Hepatocyte (in vitro differentiated cells): Measurements from ENCODE around the gene SPPL2C. TPM values are rescaled to one million over a fixed set of nuclear protein-coding genes. Genes with fewer than 3 reads are reported as not detected.

Experiments
- DNase-seq: peaks from one replicate; pipeline ENCODE4 v3.0.0-alpha.2; 2016; ENCODE audit warnings: low spot score
- H2AFZ ChIP-seq: fragments of 200-600 bp; sonication (generic); 2 replicates; pipeline ENCODE4 v1.6.0; 2016; ENCODE audit warnings: antibody characterized with exemption, mild to moderate bottlenecking
- H3K27ac ChIP-seq: fragments of 200-600 bp; sonication (generic); 2 replicates; pipeline ENCODE4 v1.5.1; 2016; ENCODE audit warnings: mild to moderate bottlenecking
- H3K27me3 ChIP-seq: fragments of 200-600 bp; sonication (generic); 2 replicates; pipeline ENCODE4 v1.6.1; 2016
- H3K36me3 ChIP-seq: fragments of 200-600 bp; sonication (generic); replicated peaks from 2 replicates; pipeline ENCODE4 v1.5.1; 2016; ENCODE audit warnings: low read depth; ENCODE audit not compliant: insufficient read depth
- H3K4me1 ChIP-seq: fragments of 200-600 bp; sonication (generic); 2 replicates; pipeline ENCODE4 v1.5.1; 2016; ENCODE audit warnings: mild to moderate bottlenecking, moderate library complexity; ENCODE audit not compliant: insufficient read depth
- H3K4me2 ChIP-seq: fragments of 200-600 bp; sonication (generic); 2 replicates; pipeline ENCODE4 v1.6.0; 2016
- H3K4me3 ChIP-seq: fragments of 200-600 bp; sonication (generic); 2 replicates; pipeline ENCODE4 v1.5.1; 2016; ENCODE audit warnings: mild to moderate bottlenecking
- H3K79me2 ChIP-seq: fragments of 200-600 bp; sonication (generic); 2 replicates; pipeline ENCODE4 v1.6.0; 2017; ENCODE audit warnings: mild to moderate bottlenecking
- H3K9me2 ChIP-seq: fragments of 200-600 bp; sonication (generic); replicated peaks from 2 replicates; pipeline ENCODE4 v1.6.0; 2017; ENCODE audit warnings: mild to moderate bottlenecking; ENCODE audit not compliant: insufficient read depth
- H3K9me3 ChIP-seq: fragments of 200-600 bp; sonication (generic); 2 replicates; pipeline ENCODE4 v1.5.1; 2016; ENCODE audit warnings: low read depth, mild to moderate bottlenecking
- H4K20me1 ChIP-seq: fragments of 200-600 bp; sonication (generic); 2 replicates; pipeline ENCODE4 v1.6.0; 2016; ENCODE audit warnings: mild to moderate bottlenecking; ENCODE audit not compliant: insufficient read depth, poor library complexity, severe bottlenecking
- EZH2 ChIP-seq: fragments of 200-600 bp; sonication (generic); IDR thresholded peaks from 2 replicates; pipeline ENCODE4 v1.6.1; 2016; ENCODE audit warnings: antibody characterized with exemption, mild to moderate bottlenecking, borderline replicate concordance
- EZH2phosphoT487 ChIP-seq: fragments of 200-600 bp; sonication (generic); IDR thresholded peaks from one replicate; pipeline ENCODE4 v1.6.1; 2018; ENCODE audit warnings: antibody characterized with exemption, mild to moderate bottlenecking, low read depth, moderate library complexity; ENCODE audit not compliant: unreplicated experiment, severe bottlenecking
- WGBS: methylation state at CpG from one replicate; pipeline ENCODE4 v1.1.6; 2016; ENCODE audit warnings: low lambda C conversion rate; ENCODE audit errors: missing lambda C conversion rate; 5-methylcytosine and 5-hydroxymethylcytosine counted together
- polyA plus RNA-seq: library from polyadenylated mRNA; unstranded; fragments of >200 nt; fragmentation: Nextera tagmentation; extraction: Ambion mirVana; gene quantifications from 2 replicates; pipeline ENCODE4 v1.2.1, GENCODE V29; 2016
- total RNA-seq: library from RNA; depleted of rRNA; stranded (reverse); fragments of >200 nt; gene quantifications from 2 replicates; pipeline ENCODE4 v1.2.3, GENCODE V29; 2014
- TF ChIP-seq, protein P1 (sequence below): fragments of 200-600 bp; sonication (generic); IDR thresholded peaks from 2 replicates; pipeline ENCODE4 v1.5.1; 2016; ENCODE audit warnings: antibody characterized with exemption, mild to moderate bottlenecking; ENCODE audit not compliant: poor library complexity

SPPL2C gene
- total and polyA plus RNA-seq, 2 experiments from 2014 or later = not detected

DNA sequence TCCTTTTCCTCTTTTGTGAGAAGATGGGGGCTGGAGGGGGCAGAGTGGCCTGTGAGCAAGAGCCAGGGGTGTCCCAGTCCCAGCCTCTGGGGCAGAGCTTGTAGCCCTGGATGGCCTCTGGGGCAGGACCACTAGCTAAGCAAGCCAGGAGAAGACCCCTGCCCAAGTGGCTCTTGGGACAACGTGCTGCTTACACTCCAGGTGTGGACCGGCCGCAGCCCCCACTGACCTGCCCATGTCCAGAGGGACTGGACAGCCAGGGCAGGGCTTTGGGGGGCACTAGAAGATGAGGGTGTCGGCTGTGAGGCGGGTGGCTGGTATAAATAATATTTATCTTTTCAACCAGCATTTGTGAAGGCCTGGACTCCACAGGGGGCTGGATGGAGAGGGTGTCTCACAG is 9.2 kb upstream of the SPPL2C start:
- H3K27me3 ChIP-seq = no peaks in the 10 kb centered on the region
- 88% methylated on average over 5 of the region's 5 CpGs for WGBS

DNA sequence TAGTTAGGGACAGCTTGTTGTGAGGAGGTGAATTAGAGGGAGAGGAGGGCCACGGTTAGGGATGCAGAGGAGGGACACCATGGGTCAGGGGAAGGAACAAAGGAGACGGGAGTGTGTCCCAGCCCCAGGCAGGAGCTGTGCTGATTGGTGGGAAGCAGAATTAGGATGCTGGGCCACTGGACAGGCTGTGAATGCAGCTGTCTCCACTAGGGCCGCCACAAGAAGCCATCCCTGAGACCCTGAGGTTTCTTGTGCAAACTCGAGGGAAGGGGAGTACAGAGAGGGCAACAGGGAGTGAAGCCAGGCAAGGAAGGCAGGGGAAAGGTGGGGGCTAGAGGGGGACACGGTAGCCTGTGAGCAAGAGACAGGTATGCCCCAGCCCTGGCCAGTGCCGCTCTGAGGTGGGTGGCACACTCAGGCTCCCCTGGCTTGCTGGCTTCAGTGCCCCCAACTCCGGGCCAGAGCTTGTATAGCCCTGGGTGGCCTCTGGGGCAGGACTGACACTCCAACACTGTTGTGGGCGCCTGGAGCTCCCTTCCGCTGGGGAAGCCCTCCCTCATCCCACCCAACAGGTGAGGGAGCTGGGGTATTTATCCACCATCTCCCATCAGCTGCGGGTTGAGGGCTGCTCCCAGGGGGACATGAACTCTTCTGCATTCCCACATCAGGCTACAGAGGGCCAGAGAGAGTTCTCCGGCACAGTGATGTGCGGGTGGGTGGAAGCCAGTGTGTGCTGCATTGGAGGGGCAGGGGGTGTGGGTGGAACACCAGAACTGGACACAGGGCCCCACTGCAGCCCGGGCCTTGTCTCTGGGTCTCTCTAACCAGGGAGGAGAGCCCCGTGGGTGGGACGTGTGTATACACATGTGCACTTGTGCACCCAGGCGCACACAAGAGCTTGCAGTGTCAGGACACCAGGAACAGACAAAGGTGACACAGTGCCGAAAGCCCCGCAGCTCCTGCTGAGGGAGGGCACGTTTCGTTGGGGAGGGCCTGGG is 8.3 kb upstream of the SPPL2C start:
- Histone ChIP-seq H3K4me2 (no peak overlapping the region), H2AFZ (no peak overlapping the region), H3K79me2 (no peaks in the 10 kb centered on the region), H3K36me3 (no peaks in the 10 kb centered on the region), H3K4me1 (no peaks in the 10 kb centered on the region), H3K27me3 (no peaks in the 10 kb centered on the region), H3K4me3 (no peak overlapping the region), H3K9me3 (no peaks in the 10 kb centered on the region), H4K20me1 (no peaks in the 10 kb centered on the region), H3K9me2 (no peaks in the 10 kb centered on the region), H3K27ac (no peak overlapping the region)
- TF ChIP-seq, protein P1, sequence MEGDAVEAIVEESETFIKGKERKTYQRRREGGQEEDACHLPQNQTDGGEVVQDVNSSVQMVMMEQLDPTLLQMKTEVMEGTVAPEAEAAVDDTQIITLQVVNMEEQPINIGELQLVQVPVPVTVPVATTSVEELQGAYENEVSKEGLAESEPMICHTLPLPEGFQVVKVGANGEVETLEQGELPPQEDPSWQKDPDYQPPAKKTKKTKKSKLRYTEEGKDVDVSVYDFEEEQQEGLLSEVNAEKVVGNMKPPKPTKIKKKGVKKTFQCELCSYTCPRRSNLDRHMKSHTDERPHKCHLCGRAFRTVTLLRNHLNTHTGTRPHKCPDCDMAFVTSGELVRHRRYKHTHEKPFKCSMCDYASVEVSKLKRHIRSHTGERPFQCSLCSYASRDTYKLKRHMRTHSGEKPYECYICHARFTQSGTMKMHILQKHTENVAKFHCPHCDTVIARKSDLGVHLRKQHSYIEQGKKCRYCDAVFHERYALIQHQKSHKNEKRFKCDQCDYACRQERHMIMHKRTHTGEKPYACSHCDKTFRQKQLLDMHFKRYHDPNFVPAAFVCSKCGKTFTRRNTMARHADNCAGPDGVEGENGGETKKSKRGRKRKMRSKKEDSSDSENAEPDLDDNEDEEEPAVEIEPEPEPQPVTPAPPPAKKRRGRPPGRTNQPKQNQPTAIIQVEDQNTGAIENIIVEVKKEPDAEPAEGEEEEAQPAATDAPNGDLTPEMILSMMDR = no peak
- TF ChIP-seq EZH2 = no peak
- no peak for TF ChIP-seq EZH2phosphoT487
- 79% methylated on average over 19 of the region's 20 CpGs for WGBS
- no peak for DNase-seq

More for the DNA sequence above, 9.2 kb upstream of the SPPL2C start:
- Histone ChIP-seq H3K36me3 (no peaks in the 10 kb centered on the region), H3K79me2 (no peaks in the 10 kb centered on the region), H4K20me1 (no peaks in the 10 kb centered on the region), H3K9me2 (no peaks in the 10 kb centered on the region), H3K9me3 (no peaks in the 10 kb centered on the region), H3K4me3 (no peak overlapping the region), H3K4me2 (no peak overlapping the region), H3K4me1 (no peaks in the 10 kb centered on the region), H2AFZ (no peak overlapping the region), H3K27ac (no peak overlapping the region)
- TF ChIP-seq EZH2phosphoT487 (no peak), EZH2 (no peak)
- TF ChIP-seq, protein P1 = no peak
- no peak for DNase-seq

DNA sequence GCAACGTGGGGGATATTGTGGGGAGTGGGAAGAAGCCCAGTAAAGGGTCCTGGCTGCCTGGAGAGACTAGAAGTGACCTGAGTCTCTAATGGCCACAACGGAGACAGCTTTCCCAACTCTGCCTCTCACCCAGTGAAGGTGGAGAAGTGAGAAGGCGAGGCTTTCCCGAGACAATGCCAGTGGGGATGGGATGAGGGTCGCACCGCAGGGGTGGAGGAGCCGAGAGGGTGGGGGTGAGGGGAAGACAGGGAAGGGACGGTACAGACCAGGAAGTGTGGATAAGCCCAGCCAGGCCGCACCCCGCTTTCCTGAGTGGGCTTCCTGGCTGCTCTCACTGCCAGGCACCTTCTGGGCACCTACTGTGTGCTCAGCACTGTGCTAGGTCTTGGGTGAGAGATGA is 7.5 kb upstream of the SPPL2C start:
- DNase-seq = no peak
- H3K79me2 ChIP-seq = no peaks in the 10 kb centered on the region
- H3K27me3 ChIP-seq = no peaks in the 10 kb centered on the region
- H3K9me3 ChIP-seq = no peaks in the 10 kb centered on the region
- no peak overlapping the region for H3K4me3 ChIP-seq
- H3K27ac ChIP-seq = no peak overlapping the region
- TF ChIP-seq EZH2phosphoT487 = no peak
- TF ChIP-seq EZH2 = no peak
- TF ChIP-seq, protein P1 = no peak
- H2AFZ ChIP-seq = no peak overlapping the region
- H3K4me2 ChIP-seq = no peak overlapping the region
- no peaks in the 10 kb centered on the region for H4K20me1 ChIP-seq
- 64% methylated on average over 8 of the region's 10 CpGs for WGBS
- no peaks in the 10 kb centered on the region for H3K9me2 ChIP-seq
- no peaks in the 10 kb centered on the region for H3K4me1 ChIP-seq
- H3K36me3 ChIP-seq = no peaks in the 10 kb centered on the region
